ENCODE results near the gene KLHL25.

KLHL25 gene

DNA sequence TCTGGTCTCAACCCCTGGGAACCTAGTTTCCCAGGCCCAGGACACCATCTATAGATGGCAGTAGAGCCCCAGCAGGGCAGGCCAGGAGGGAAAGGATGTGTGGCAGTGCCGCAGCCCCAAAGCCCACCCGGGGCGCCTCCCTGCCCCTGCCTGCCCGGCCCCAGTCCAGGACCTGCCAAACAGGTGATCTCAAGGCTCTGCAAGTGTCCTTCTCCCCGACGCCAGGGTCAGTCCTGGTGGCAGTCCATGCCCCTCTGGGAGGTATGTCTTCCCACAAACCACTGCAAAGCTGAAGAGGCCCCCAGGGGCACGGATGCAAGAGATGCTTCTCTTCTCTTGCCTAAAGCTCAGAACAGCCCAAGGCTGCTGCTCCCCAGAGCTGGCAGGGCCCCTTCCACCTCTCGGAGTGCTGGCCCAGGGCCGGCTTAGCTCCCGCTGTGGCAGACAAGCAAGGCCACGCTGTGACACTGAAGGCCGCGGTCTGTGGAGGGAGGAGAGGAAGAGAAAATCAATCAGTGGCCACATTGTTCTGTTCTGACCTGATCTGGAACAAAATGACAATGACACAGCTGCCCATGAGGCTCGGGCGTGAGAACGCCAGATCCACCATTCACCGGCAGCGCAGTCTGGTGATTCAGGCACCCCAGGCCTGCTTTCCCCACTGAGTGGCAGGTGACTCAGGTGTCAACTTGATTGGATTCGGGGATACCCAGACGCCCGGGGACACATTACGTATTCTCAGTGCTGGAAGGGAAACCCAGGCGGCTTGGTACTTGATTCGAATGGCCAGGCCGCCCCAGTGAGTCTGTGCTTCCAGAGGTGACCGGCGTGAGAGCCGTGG is 34.0 kb downstream of the KLHL25 start:
- DNase-seq (ENCODE audit: low read depth): no peak

DNA sequence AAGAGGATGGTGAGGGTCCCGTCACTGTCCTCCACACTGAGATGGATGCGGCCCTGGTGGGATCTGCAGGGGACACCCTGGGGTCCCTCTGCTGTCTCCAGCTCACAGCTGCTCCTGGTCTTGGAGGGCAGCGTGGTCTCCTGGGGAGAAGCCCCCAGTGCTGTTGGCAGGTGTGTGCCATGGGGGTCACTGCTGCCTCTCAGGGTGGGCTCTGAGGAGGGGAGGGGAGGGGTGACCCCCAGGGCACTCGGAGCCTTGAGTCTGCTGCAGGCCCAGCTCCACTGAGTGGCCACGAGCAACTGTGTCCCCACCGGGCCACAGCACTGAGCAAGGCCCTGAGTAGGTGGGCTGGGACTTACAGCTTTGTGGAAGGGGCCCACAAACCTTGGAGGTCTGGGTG is 34.7 kb downstream of the KLHL25 start:
- no peak for DNase-seq (ENCODE audit: low read depth)

DNA sequence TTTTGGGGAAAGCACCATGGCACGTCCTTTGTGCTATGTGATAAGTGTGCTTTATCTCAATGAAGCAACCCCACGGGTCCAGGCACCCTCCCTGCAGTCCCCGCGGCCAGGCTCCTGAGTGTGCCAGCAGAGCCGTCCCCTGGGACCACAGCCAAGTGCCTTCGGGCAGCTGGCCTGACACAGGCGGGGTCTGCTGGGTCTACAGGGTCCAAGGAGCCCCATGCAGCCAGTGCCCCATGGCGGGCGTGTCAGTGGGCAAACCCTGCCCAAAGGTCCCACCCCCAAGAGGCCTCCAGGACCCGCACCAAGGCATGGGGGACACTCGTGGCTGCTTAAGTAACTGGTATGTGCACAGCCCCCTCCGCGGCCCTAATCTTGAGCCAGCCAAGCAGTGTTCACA is 35.3 kb downstream of the KLHL25 start:
- DNase-seq (ENCODE audit: low read depth): no peak

DNA sequence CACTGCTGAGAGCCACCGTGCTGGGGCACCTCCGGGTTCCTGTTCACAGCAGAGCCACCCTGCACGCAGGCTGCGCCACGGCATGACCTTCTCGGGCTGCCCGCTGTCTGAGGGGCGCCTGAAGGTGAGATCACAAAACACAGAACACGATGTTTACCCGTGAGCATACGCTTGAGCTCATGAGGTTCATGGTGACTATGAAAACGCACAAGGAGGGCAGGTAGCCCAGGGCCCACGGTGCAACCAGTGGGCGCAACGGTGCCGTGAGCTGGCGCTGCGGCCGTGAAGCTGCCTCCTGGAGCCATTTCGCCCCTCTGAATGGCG is 36.1 kb downstream of the KLHL25 start:
- DNase-seq (ENCODE audit: low read depth): no peak

DNA sequence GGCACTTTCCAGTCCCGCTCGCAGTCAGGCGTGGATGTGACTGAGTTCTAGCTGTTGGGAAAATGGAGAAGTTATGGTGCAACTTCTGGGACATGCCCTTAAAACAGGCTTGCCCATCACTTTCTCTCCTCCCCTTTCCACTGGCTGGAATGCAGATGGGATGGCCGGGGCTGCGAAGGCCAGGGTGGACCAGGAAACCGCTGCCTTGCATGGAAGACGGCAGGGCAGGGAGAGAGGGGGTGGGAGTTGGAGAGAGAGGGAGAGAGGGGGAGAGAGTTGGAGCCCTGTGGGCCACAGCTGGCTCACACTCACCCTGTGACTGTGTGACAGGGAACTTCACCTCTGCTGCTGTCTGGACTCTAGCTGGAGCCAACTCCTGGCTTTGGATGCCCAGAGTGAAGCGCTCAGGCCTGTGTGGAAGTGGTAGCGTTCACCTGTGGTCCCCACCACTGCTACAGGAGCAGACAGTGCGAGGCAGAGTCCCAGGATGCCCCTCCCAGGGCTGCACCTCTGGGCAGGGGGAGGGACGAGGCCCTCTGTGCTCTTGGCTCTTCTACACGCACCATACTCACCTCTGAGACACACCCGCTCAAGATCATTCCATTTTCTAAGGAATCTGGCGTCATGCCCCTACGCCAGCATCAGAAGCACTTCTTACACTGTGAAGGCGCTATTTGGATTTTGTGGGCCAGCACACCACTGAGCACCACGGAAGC is 36.6 kb downstream of the KLHL25 start:
- no peak for DNase-seq (ENCODE audit: low read depth)

DNA sequence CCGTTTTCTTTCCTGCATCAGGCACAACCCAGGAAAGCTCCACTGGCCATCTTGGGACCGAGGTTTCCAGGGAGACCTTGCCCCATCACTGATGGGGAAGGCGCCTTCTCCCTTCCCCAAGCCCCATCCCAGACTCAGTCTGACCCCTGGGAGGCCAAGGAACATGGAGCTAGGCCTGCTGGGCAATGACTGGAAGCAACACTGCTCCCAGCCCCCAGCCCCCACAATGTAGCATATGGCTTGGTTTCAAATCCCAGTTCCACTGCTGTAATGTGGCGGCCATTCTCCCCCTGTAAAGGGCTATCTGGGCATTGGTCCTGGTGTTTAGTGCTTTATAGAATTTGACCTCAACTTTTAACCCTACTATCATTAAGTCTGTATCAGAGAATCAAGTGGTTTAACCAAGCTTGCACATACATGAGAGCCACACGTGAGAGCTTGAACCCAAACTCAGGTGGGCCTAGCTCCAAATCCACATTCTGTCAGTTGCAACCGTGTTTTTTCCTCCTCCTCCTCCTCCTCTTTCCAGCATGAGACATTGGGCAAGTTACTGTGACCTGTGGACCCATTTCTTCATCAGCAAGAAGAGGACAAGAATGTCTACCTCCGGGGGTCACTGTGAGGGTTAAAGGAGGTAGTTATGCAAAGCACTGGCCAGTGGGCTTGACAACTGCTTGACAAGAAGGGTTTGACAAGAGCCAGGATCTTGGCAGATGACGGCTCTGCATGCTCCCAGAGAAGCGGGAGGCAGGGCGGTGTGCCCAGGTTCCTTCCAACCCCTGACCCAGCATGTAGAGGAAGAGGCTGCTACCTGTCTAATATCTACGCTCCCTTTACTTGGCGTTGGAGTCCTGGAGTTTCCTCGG is 37.4 kb downstream of the KLHL25 start:
- DNase-seq (ENCODE audit: low read depth): no peak

DNA sequence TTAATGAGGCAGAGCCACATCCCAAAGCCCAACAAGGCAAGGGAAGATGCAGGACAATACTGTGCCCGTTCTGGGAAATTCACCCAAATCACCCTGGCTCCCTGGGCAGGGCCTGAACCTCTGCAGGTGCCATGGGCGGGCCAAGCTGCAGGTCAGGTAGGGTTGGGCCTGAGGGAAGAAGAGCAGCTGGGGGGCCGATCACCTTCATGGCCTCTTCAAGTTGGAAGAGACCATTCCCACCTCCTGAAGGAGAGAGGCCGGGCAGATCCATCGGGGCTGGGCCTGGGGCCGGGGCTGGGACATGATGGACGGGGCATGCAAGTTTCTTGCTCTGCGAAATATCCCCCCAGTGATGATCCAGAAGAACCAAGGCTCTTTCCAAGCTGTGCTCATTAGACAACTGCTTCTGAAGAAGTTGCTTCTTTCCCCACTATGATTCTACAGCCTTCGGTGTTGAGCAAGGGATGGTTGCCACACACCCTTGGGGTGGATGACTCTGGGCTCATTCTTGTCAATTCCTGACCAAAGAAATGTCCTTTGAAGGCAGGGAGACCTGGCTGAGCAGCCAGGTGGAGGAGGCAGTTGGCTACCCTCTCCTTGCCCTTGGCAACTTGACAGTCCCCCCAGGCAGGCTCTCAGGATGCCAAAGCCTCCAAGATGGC is 38.2 kb downstream of the KLHL25 start:
- no peak for DNase-seq (ENCODE audit: low read depth)

DNA sequence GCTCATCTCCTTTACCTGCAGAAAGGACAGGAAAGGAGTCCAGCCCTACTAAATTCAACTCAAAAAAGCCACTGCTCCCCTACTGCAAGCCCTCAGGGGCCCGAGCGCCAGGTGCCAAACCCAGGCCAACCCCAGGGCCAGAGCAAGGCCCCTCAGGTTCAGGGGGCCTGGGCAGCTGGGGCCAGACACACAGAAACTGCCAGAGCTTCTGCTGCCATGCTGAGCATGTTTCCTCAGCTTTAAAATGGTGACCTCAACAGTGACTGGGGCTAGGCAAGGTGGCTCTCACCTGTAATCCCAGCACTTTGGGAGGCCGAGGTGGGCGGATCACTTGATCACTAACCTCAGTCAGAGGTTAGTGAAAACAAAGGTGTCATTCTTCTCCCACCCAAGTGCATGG is 38.8 kb downstream of the KLHL25 start:
- no peak for DNase-seq (ENCODE audit: low read depth)

DNA sequence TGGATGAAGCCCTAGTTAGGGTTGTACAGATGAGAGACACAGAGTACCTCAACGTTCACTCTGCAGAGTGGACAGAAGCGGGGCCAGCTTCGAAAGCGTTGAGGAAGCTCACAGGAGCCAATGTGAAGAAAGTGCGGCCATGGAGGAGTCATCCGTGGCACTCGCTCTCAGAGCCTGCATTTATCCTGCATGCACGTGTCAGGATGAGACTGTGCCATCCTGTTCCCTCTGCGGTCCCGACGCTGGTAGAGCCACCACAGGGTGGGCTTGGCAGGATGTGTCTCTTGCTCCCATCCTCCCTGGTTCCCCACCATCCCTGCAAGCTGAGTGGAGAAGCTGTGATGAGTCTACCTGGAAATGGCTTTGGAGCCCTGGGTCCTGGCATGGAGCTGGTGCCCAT is 39.3 kb downstream of the KLHL25 start:
- no peak for DNase-seq (ENCODE audit: low read depth)

DNA sequence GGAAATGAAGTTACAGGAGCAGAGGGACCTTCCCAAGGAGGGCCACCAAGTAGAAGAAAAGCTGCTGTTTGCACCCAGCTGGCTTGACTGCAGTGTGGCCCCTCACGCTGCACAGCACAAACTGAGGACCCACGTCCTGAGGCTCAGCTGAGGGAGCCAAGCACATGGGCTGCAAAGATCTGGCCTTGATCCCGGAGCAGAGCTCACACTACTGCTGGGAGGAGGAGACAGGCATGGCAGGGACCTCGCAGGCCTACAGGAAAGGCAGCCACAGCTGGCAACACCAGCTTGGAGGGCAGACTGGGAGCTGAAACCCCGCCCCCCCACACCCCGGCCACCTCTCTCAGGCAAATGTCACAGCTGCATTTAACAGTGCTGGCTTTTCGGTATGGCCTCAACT is 39.7 kb downstream of the KLHL25 start:
- DNase-seq (ENCODE audit: low read depth): no peak

DNA sequence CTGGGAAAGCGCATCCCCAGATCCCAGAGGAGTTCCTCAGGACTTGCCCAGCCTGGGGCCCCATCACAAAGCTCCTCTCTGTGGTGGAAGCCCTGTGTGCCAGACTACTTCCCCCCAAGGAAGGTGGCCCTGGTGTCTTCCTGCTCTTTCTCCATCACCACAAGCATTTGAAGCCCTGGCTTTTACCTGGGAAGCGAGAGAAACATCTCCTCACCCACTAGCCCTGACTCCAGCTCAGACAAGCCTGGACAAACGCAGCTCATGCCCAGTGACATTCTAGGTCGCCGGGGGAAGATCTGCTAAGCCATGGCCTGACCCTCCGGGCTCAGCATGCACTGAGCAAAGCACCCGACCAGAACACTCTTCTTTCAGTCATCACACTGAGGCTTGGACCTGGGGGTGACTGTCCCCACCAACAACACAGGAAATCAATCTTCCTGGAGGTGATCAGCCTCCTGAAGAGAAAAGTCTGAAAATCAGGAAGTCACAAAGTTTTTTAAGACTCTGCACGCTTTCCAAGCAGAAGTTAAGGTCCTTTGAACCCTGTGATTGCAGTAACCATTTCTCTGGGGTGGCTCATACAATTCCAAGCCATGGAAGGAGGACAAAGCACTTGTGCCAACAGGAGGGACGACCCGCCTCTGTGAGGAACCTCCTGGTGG is 40.8 kb downstream of the KLHL25 start:
- DNase-seq (ENCODE audit: low read depth): no peak

DNA sequence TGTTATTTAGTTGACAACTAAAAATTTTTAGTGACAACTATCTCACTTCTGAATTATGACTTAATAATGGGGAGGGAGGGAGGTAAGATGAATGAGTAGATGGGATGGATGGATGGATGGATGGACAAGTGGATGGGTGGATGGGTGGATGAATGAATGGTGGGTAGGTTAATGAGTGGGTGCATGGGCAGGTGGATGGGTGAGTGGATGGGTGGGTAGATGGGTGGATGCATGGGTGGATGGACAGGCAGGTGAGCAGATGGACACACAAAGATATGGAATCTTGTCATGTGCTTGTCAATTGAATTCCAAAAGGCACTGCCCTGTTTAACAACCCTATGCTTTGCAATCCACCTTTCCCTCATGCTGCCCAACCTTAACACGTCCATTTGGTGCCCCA is 41.5 kb downstream of the KLHL25 start:
- DNase-seq (ENCODE audit: low read depth): no peak

DNA sequence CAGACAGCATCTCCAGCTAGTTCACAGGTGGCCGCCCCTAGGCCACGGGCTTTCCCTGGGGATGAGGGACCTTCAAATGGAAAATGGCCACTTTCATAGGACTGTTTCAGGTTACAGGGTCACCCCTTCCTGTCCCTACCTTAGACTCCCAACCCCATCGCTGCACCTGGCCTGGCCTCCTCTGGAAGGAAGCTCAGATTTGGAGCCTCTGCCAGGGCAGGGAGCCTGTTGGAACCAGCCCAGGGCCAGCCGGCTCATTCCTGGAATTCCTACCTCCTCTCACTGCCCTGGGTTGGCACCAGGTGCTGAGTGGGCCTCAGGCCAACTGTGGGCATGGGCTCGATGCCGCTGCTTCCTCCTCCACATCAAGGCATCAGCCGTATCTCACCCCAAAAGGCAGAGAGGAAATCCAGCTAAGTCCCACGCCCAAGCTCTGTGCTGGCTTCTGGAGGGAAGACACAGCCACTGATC is 42.2 kb downstream of the KLHL25 start:
- no peak for DNase-seq (ENCODE audit: low read depth)

DNA sequence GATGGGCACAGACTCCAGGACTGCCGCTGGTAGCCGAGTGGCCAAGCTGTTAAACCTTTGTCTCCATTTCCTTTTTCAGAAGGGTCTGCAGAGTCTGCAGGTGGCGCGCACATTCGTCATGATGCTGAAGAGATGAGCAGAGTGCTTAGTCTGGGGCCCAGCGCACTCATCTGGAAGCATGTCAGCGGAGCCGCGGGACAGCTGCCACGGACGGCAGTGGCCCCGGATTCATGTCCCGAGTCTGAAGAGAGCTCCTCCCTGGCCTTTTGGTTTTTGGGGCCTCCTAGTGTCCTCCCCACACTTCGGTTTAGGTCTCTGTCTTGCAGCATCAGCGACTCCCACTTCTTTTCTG is 42.6 kb downstream of the KLHL25 start:
- no peak for DNase-seq (ENCODE audit: low read depth)

DNA sequence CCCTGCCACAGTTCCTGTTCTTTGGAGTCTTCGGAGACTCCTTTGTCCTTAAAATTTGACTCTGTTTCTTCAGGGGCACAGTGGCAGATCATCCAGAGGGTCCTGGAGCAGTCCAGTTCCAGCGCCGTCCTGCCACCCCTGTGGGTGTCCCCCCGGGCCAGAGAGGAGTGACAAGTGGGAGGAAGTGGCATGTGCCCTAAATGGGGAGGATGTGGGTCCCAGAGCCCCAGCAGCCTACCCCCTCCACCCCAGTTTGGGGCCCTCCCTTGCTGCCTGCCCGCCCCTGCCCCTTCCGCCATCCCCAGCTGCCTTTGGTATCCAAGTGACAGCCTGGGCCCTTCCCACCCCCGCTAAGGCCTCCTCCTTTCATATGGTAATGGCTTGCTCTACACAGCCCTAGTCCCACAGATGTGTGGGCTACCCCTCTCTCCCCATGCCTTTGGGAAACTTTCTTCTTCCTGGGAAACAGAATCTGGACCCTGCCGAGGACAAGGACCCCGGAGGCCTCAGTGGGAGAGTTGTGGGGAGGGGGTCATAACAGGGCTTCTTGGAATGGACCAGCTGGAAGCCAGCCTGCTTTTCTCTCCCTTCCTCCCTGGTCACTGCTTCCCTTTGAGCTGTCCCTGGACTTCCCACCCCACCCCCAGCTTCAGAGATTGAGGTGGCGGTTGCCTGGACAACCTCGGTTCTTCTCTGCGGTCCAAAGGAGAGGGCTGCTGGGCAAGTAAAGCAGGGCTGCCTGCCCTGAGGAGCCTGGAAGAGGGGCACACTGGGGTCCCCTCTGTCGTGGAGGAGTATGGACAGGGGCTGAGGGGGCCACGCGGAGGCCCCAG is 43.2 kb downstream of the KLHL25 start:
- no peak for DNase-seq (ENCODE audit: low read depth)

DNA sequence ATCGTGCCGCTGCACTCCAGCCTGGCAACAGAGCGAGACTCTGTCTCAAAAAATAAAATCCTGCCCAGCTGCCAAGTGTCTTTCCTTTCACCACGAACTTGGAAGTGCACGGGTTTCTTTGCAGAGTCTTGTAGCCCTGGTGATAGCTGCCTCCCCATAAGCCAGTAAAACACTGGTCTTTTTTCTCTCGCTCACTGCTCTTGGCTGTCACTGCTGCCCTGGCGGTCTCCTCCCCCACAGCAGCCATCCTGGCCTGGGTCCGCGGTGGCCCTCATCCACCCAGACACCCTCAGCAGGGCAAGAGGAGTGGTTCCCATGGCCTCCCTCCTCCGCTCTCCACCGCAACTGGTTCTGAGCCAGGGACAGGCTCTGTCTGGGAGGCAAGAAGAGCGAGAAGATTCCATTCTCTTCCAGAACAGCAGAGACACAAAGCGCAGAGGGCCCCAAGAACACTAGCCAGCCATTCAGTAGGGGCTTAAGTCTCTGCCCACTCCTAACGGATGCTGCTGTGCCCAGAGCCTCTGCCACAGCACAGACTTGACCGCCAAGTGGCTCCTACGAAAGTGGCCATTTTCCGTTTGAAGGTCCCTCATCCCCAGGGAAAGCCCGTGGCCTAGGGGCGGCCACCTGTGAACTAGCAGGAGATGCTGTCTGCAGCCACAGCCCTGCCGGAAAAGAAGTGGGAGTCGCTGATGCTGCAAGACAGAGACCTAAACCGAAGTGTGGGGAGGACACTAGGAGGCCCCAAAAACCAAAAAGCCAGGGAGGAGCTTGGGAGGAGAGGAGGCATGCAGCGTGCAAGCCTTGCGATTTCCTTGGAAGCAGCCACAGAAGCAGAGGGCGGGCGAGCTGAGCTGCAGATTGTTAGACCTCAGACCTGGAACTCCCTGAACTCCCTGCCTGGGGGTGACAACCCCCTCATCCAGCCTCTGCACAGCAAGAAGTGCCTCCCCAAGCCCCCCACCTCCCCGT is 44.1 kb downstream of the KLHL25 start:
- no peak for DNase-seq (ENCODE audit: low read depth)

DNA sequence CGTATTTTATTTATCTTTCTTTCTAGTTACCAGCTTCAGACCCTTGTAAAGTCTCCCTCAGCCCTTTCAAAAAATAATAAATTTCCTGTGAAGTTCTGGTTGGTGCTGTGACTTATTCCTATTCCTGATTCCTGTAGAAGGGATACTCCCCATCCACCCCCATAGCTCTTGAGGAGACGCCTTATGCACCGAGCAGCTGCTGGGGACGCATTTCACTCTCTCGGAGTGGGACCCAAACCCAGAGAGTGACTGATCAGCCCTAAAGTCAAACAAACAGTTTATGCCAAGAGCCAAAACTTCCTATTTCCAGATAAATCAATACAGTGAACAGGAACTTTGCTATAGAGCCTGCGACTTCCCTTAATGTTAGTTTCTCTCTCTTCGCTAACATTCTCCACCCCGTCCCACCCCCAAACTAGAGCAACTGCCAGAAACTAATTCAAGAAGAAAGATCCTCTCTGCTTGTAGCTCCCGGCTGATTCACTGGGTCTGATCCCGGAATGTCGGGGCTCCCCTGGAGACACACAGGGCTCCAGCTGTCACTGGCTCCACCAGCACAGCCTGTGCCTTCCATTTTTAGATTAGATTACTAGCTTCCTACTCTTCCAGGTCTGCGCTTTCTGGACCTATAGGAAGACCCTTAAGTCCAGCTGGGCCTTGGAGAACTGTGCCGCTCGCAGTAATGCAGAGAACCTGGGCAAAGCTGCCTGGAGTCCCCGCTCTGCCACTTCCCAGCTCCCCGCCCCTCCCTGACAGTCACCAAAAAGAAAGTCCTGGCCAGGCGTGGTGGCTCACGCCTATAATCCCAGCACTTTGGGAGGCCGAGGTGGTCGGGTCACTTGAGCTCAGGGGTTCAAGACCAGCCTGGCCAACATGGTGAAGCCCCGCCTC is 45.2 kb downstream of the KLHL25 start:
- no peak for DNase-seq (ENCODE audit: low read depth)

DNA sequence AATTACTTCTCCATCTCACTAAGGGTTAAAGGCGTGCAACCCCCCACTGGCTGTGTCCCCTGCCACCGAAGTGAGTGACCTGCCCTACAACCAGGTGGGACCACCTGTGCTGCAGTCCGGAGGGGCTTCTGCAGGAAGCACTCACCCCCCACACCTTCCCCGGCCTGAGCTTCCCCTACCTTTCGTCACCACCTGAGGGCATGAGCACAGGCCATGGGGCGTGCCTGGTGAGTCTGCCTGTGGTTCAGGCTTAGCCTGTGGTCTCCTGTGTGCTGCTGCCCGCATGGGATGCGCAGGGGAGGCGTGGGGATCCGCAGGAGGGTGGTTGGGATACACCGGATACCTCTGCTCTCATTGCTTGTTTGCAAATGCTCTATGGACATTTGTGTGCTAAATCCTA is 46.0 kb downstream of the KLHL25 start:
- DNase-seq (ENCODE audit: low read depth): no peak

DNA sequence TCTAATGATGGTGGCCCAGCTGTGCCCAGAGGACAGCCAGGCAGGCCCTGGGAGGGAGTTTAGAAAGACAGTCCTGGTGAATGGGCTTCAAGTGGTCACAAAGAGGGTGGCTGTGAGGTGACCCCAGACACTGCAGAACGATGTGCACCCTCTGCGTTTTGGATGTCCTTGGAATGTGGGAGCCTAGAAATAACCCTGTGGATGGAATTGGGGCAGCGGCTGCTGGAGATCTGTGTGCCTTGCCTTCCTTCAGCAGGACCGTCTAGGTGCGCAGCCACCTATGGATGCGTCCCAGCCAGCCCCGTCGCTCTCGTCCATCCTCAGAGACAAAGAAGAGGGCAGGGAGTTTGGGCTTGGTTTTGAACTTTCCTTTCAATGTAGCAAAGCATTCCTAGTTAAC is 46.5 kb downstream of the KLHL25 start:
- no peak for DNase-seq (ENCODE audit: low read depth)

Data from stimulated activated CD8-positive, alpha-beta memory T cell treated with anti-CD3 and anti-CD28 coated beads, Interleukin-12 subunit alpha, Interleukin-12 subunit beta, amount 100 ng/mL, for 1 hour (primary cell).